Measurements from ENCODE around the gene ABHD14A. TPM values are rescaled to one million over a fixed set of nuclear protein-coding genes. Genes with fewer than 3 reads are reported as not detected.
A peak's percentile ranks its signal among the peaks of the same experiment; 100 is the strongest.

The ABHD14A gene
- total and polyA plus RNA-seq, 4 experiments from 2014 or later, result 23.7 to 136 (median 60.0) TPM

DNA sequence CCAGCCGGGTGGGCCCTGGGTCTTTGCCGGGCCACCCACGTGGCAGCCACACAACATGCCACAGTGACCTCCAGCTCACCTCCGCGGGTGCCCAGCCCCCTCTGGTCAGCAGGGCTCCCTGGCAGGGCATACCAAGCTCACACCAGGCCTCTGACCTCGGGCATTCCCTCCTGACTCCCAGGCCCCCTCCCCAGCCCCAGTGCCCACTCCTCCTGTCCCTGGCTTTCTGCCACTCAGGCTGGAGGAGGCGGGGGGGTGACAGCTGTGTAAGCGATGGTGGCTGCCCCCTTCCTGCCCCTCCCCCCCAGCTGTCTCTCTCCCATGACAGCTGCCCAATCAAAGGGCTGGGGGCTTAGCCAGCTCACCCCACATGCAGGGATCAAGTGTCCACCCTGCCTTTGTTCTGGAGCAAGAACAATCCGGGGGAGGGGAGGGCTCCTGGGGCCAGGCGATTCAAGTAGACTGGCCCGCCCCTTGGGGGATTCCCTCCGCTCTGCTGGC lies 10.9 kb upstream of the ABHD14A start:
- Mint-ChIP-seq H3K36me3 (peaks cover 4 to 10% of the 10 kb centered on the region in 2 donors), H3K27ac (peak overlapping the region in 1 of 7 donors; percentile 35), H3K27me3 (no peaks in the 10 kb centered on the region), H3K4me3 (no peak overlapping the region), H3K9me3 (no peaks in the 10 kb centered on the region), H3K4me1 (peaks cover 9 to 25% (median 17%) of the 10 kb centered on the region in 4 donors)
- Histone ChIP-seq H3K9me3 (ENCODE audit: control insufficient read depth in 1 of 2, low read length in 2 of 2) (no peaks in the 10 kb centered on the region), H3K27ac (ENCODE audit: low read depth, low read length) (no peak overlapping the region), H3K4me3 (ENCODE audit: low read length in 2 of 2) (no peak overlapping the region), H3K36me3 (ENCODE audit: insufficient read depth, low read length) (no peaks in the 10 kb centered on the region), H3K4me1 (ENCODE audit: insufficient read depth, low read length) (peaks cover 22% of the 10 kb centered on the region), H3K27me3 (ENCODE audit: insufficient read depth, low read length) (no peaks in the 10 kb centered on the region)
- DNase-seq, result no peak
- ChIA-PET POLR2A (ENCODE audit: partially characterized antibody) (interaction anchor here (1.2 to 5.0 kb wide), 2 partner anchors 12 to 31 kb away, joined by 3 to 25 read pairs; partner anchors contain the start of genes ABHD14A, ABHD14B and RPL29), CTCF (ENCODE audit: partially characterized antibody) (interaction anchor here (0.5 to 1.7 kb wide), 2 partner anchors 9 to 12 kb away, joined by 3 to 8 read pairs; partner anchors contain the start of gene ABHD14B)
- intact Hi-C loops (cut with micrococcal nuclease), result no loop called here

DNA sequence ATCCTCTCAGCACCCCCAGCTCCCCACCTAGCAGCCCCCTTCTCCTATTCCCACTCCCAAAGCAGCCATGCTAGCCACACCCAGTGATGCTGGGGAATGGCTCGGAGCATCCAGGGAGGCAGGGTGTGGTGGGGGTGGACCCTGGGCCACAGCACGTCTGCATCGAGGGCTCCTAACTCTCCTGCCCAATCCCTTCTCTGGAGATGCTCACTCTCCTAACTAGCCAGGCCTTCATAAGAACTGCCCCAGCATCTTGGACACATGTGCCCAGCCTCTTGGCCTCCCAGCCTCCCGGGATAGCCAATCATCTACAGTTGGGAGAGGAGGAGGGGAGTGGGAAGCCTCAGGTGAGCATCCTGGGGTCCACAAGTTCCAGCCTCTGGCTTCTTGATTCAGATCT lies 10.3 kb upstream of the ABHD14A start:
- no peaks in the 10 kb centered on the region for H3K9me3 ChIP-seq (ENCODE audit: control insufficient read depth in 1 of 2, low read length in 2 of 2)
- H3K4me3 Mint-ChIP-seq, result peak overlapping the region in 1 of 8 donors; percentile 13
- peaks cover 4 to 10% of the 10 kb centered on the region in 2 donors for H3K36me3 Mint-ChIP-seq
- intact Hi-C loops (cut with micrococcal nuclease), result no loop called here
- DNase-seq, result no peak
- no peak overlapping the region for H3K27ac ChIP-seq (ENCODE audit: low read depth, low read length)
- H3K36me3 ChIP-seq (ENCODE audit: insufficient read depth, low read length), result no peaks in the 10 kb centered on the region
- no peaks in the 10 kb centered on the region for H3K27me3 ChIP-seq (ENCODE audit: insufficient read depth, low read length)
- ChIA-PET POLR2A (ENCODE audit: partially characterized antibody) (interaction anchor here (1.2 to 6.2 kb wide), 3 partner anchors 11 to 31 kb away, joined by 3 to 28 read pairs (median 25); partner anchors contain the start of genes ABHD14A, ABHD14B, ACY1 and RPL29), CTCF (ENCODE audit: partially characterized antibody) (interaction anchor here (1.7 to 2.1 kb wide), 2 partner anchors 9 kb away, joined by 8 to 12 read pairs; partner anchors contain the start of gene ABHD14B)
- peaks cover 22% of the 10 kb centered on the region for H3K4me1 ChIP-seq (ENCODE audit: insufficient read depth, low read length)
- peaks cover 11 to 28% (median 20%) of the 10 kb centered on the region in 4 donors for H3K4me1 Mint-ChIP-seq
- no peaks in the 10 kb centered on the region for H3K9me3 Mint-ChIP-seq
- no peaks in the 10 kb centered on the region for H3K27me3 Mint-ChIP-seq
- peak overlapping the region in 2 of 7 donors; percentile 18 to 51 for H3K27ac Mint-ChIP-seq
- H3K4me3 ChIP-seq (ENCODE audit: low read length in 2 of 2), result no peak overlapping the region

DNA sequence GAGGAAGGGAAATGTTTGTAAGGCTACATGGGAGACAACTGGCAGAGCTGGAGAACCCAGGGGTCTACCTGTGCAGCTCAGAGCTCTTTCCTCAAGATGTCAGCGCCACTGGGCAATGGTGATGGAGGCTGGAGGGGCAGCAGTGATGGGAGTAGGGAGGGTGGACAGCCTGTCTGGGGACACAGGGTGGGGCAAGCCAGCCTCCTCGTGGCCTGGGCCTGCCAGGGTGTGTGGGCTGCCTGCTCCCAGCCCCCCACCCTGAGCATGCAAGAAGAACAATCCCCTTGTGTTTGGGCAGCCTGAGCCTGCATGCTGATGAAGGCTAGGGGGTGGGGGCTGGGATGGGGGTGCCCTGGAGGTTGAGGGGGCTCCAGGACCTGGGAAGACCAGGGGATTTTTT lies 8.8 kb upstream of the ABHD14A start:
- H3K27ac Mint-ChIP-seq, result peak overlapping the region in 2 of 7 donors; percentile 68 to 80
- intact Hi-C loops (cut with micrococcal nuclease), result no loop called here
- peaks cover 22% of the 10 kb centered on the region for H3K4me1 ChIP-seq (ENCODE audit: insufficient read depth, low read length)
- no peaks in the 10 kb centered on the region for H3K36me3 ChIP-seq (ENCODE audit: insufficient read depth, low read length)
- H3K36me3 Mint-ChIP-seq, result peaks cover 0 to 3% of the 10 kb centered on the region in 2 donors
- H3K4me3 ChIP-seq (ENCODE audit: low read length in 2 of 2), result no peak overlapping the region
- H3K27me3 ChIP-seq (ENCODE audit: insufficient read depth, low read length), result no peaks in the 10 kb centered on the region
- peak overlapping the region in 7 of 8 donors; percentile 54 to 85 (median 77) for H3K4me3 Mint-ChIP-seq
- no peaks in the 10 kb centered on the region for H3K9me3 Mint-ChIP-seq
- no peak for DNase-seq
- no peaks in the 10 kb centered on the region for H3K27me3 Mint-ChIP-seq
- ChIA-PET POLR2A (ENCODE audit: partially characterized antibody) (interaction anchor here (0.8 to 6.2 kb wide), 5 partner anchors 10 to 188 kb away, joined by 3 to 28 read pairs (median 4); partner anchors contain the start of genes ABHD14A, ABHD14B, ACY1 and POC1A), CTCF (ENCODE audit: partially characterized antibody) (interaction anchor here (0.9 to 2.1 kb wide), 3 partner anchors 8 to 180 kb away, joined by 3 to 12 read pairs (median 3); partner anchors contain the start of genes ABHD14B, PARP3 and RRP9)
- no peak overlapping the region for H3K27ac ChIP-seq (ENCODE audit: low read depth, low read length)
- H3K9me3 ChIP-seq (ENCODE audit: control insufficient read depth in 1 of 2, low read length in 2 of 2), result no peaks in the 10 kb centered on the region
- peaks cover 13 to 37% (median 24%) of the 10 kb centered on the region in 4 donors for H3K4me1 Mint-ChIP-seq

DNA sequence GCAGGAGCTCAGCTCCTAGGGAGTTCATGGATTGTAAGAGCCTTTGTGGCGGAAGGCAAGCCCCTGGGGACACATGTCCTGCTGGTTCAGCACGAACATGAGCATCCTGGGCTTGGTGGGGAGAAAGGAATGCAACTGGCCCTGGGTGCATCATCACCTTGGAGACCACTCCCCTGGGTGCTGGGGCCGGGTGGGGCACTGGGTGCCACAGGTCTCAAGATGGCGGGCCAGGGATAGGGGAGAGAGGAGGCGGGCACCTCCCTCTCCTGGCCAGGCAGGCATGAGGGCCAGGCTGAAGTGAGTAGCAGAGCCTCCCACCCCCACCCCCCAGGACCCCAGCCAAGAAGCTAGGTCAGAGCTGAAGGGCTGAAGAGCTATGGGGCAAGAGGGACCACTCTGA lies 8.4 kb upstream of the ABHD14A start:
- ChIA-PET CTCF (ENCODE audit: partially characterized antibody) (interaction anchor here (0.9 to 2.1 kb wide), 3 partner anchors 7 to 179 kb away, joined by 3 to 12 read pairs (median 3); partner anchors contain the start of genes ABHD14B, PARP3 and RRP9), POLR2A (ENCODE audit: partially characterized antibody) (interaction anchor here (0.8 to 6.2 kb wide), 6 partner anchors 9 to 188 kb away, joined by 3 to 28 read pairs (median 12); partner anchors contain the start of genes ABHD14A, ABHD14B, ACY1 and PARP3)
- Histone ChIP-seq H3K27ac (ENCODE audit: low read depth, low read length) (peak overlapping the region; percentile 57), H3K4me3 (ENCODE audit: low read length in 2 of 2) (peak overlapping the region in 1 of 2 donors; percentile 63), H3K9me3 (ENCODE audit: control insufficient read depth in 1 of 2, low read length in 2 of 2) (no peaks in the 10 kb centered on the region), H3K36me3 (ENCODE audit: insufficient read depth, low read length) (no peaks in the 10 kb centered on the region), H3K4me1 (ENCODE audit: insufficient read depth, low read length) (peaks cover 22% of the 10 kb centered on the region), H3K27me3 (ENCODE audit: insufficient read depth, low read length) (no peaks in the 10 kb centered on the region)
- intact Hi-C loops (cut with micrococcal nuclease), result no loop called here
- peak overlapping the region; percentile 15 to 94 (median 80) for H3K27ac Mint-ChIP-seq
- H3K9me3 Mint-ChIP-seq, result no peaks in the 10 kb centered on the region
- no peak for DNase-seq
- H3K27me3 Mint-ChIP-seq, result no peaks in the 10 kb centered on the region
- H3K36me3 Mint-ChIP-seq, result peaks cover 0 to 1% of the 10 kb centered on the region in 2 donors
- H3K4me3 Mint-ChIP-seq, result peak overlapping the region; percentile 77 to 87 (median 82)
- peaks cover 13 to 40% (median 27%) of the 10 kb centered on the region in 4 donors for H3K4me1 Mint-ChIP-seq

DNA sequence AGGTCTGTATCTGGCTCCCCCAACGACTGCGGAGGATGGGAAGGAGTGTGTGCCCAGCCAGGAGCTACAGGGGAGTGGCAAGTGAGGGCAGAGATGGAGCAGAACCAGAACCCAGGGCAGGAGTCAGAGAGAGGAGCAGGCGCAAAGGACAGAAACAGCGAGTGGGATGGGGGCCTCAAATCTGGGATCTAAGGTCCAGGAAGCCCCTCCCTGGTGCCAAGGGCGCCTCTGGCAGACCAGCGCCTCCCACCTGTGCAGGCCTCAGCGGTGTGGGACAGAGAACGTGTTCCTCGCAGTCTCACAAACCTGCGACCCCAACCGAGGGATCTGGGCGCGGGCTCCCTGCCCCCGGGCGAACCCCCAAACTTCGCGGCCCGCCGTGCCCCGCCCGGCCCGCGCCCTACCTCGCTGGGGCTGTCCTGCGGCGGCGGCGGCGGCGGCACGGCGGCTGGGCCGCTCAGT lies 7.9 kb upstream of the ABHD14A start:
- no peaks in the 10 kb centered on the region for H3K27me3 ChIP-seq (ENCODE audit: insufficient read depth, low read length)
- peaks cover 0 to 1% of the 10 kb centered on the region in 2 donors for H3K36me3 Mint-ChIP-seq
- H3K9me3 ChIP-seq (ENCODE audit: control insufficient read depth in 1 of 2, low read length in 2 of 2), result no peaks in the 10 kb centered on the region
- intact Hi-C loops (cut with micrococcal nuclease), result loop anchor here (1.0 kb wide), 1 partner anchor 25 kb away; the partner anchor contains the start of gene PARP3
- H3K4me1 Mint-ChIP-seq, result peaks cover 13 to 40% (median 27%) of the 10 kb centered on the region in 4 donors
- H3K27ac ChIP-seq (ENCODE audit: low read depth, low read length), result peak overlapping the region; percentile 57
- peak overlapping the region; percentile 77 to 87 (median 82) for H3K4me3 Mint-ChIP-seq
- no peaks in the 10 kb centered on the region for H3K27me3 Mint-ChIP-seq
- H3K4me1 ChIP-seq (ENCODE audit: insufficient read depth, low read length), result peaks cover 22% of the 10 kb centered on the region
- CTCF ChIA-PET (ENCODE audit: partially characterized antibody), result interaction anchor here (0.9 to 2.1 kb wide), 3 partner anchors 7 to 179 kb away, joined by 3 to 12 read pairs (median 3); partner anchors contain the start of genes ABHD14B, PARP3 and RRP9
- DNase-seq, result peak in 3 of 5 donors; percentile 27 to 44 (median 36)
- POLR2A ChIA-PET (ENCODE audit: partially characterized antibody), result interaction anchor here (0.6 to 6.2 kb wide), 8 partner anchors 9 to 235 kb away, joined by 3 to 28 read pairs (median 5); partner anchors contain the start of genes ABHD14A, ABHD14B, ACY1 and PARP3
- H3K27ac Mint-ChIP-seq, result peak overlapping the region in 6 of 7 donors; percentile 68 to 94 (median 80)
- no peaks in the 10 kb centered on the region for H3K9me3 Mint-ChIP-seq
- H3K36me3 ChIP-seq (ENCODE audit: insufficient read depth, low read length), result no peaks in the 10 kb centered on the region
- H3K4me3 ChIP-seq (ENCODE audit: low read length in 2 of 2), result peak overlapping the region; percentile 63 to 65

DNA sequence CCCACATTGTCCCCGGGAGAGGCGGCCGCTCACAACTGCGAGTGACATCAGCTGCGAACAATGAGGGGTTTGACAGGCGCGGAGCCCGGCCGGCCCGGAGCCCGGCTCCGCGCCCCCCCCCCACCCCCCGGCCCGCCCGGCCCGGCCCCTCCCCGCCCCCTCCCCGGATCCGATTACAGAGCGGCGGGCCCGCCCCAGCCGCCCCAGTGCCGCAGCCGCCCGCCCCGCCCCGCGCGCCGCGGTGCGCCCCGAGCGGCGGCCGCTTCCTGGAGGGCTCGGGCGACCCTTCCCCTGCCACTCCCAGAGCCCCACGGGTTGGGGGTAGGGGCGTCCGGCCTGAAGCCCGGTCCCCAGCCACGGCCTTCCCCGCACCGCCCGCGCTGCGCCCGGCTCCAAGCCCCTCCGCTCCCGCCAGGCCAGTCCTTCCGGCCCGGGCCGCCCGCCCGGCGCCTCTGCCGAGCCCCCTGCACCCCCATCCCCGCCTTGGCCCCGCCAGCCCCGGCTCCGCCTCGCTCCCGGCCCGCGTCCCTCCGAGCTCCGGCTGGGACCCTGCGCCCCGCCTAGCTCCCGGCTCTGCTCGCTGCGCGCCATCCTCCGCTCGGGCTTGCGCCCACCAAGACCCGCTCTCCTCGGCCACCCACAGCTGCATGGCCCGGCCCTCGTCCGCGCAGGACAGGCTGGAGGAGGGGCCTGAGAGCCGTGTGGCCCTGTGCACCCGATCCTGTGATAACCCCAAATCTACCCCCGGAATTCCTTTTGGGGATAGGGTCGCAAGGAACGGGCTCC lies 7.3 kb upstream of the ABHD14A start, which contains the start of gene PCBP4:
TSS of gene PCBP4 (minus strand) at position 71 of the 786 bp plus-strand sequence. CDS start 6,214 bp downstream, outside the sequence.
- peaks cover 22% of the 10 kb centered on the region for H3K4me1 ChIP-seq (ENCODE audit: insufficient read depth, low read length)
- DNase-seq, result peak in 3 of 5 donors; percentile 32 to 48 (median 43)
- CTCF ChIA-PET (ENCODE audit: partially characterized antibody), result no interaction called here
- no peaks in the 10 kb centered on the region for H3K36me3 ChIP-seq (ENCODE audit: insufficient read depth, low read length)
- peaks cover 15 to 40% (median 29%) of the 10 kb centered on the region in 4 donors for H3K4me1 Mint-ChIP-seq
- peak within 1 kb of the TSS; percentile 57 for H3K27ac ChIP-seq (ENCODE audit: low read depth, low read length)
- H3K27me3 ChIP-seq (ENCODE audit: insufficient read depth, low read length), result no peaks in the 10 kb centered on the region
- H3K36me3 Mint-ChIP-seq, result peaks cover 0 to 1% of the 10 kb centered on the region in 2 donors
- POLR2A ChIA-PET (ENCODE audit: partially characterized antibody), result interaction anchor here (0.6 to 6.2 kb wide), 10 partner anchors 8 to 234 kb away, joined by 3 to 28 read pairs (median 4); partner anchors contain the start of genes ABHD14A, ABHD14B, ACY1 and DUSP7
- peak within 1 kb of the TSS; percentile 63 to 65 for H3K4me3 ChIP-seq (ENCODE audit: low read length in 2 of 2)
- intact Hi-C loops (cut with micrococcal nuclease), result loop anchor here (1.0 kb wide), 1 partner anchor 25 kb away; the partner anchor contains the start of gene PARP3
- H3K4me3 Mint-ChIP-seq, result peak within 1 kb of the TSS; percentile 81 to 94 (median 83)
- peak within 1 kb of the TSS; percentile 68 to 94 (median 85) for H3K27ac Mint-ChIP-seq
- no peaks in the 10 kb centered on the region for H3K9me3 Mint-ChIP-seq
- H3K9me3 ChIP-seq (ENCODE audit: control insufficient read depth in 1 of 2, low read length in 2 of 2), result no peaks in the 10 kb centered on the region
- no peaks in the 10 kb centered on the region for H3K27me3 Mint-ChIP-seq

Data from CD4-positive, alpha-beta memory T cell (primary cell).